DOHH2 (cell line): ENCODE results near the gene GPD2.

ENCODE experiments used
- H3F3A ChIP-seq: fragments of 200-600 bp; sonication (generic), shearing (Covaris generic); 2 replicates; pipeline ENCODE4 v1.6.0; 2016; ENCODE audit warnings: antibody characterized with exemption, mild to moderate bottlenecking; ENCODE audit not compliant: control insufficient read depth, insufficient read depth
- H3K27ac ChIP-seq: fragments of 200-600 bp; sonication (generic); 2 replicates; pipeline ENCODE4 v1.5.1; 2014; ENCODE audit warnings: low read depth, mild to moderate bottlenecking, low read length, moderate library complexity
- H3K27me3 ChIP-seq: fragments of 200-600 bp; sonication (generic); 2 replicates; pipeline ENCODE4 v1.6.1; 2014; ENCODE audit warnings: mild to moderate bottlenecking, low read length, mixed read lengths; ENCODE audit not compliant: control insufficient read depth
- H3K36me3 ChIP-seq: fragments of 200-600 bp; sonication (generic); 2 replicates; pipeline ENCODE4 v1.6.1; 2014; ENCODE audit warnings: mild to moderate bottlenecking, low read length, moderate library complexity, mixed read lengths; ENCODE audit not compliant: control insufficient read depth
- H3K4me1 ChIP-seq: fragments of 200-600 bp; sonication (generic); 2 replicates; pipeline ENCODE4 v1.6.1; 2014; ENCODE audit warnings: mild to moderate bottlenecking, low read length, mixed read lengths; ENCODE audit not compliant: control insufficient read depth
- H3K4me2 ChIP-seq: fragments of 200-600 bp; sonication (generic); 2 replicates; pipeline ENCODE4 v1.6.0; 2014; ENCODE audit warnings: mild to moderate bottlenecking, low read length, moderate library complexity
- H3K4me3 ChIP-seq: fragments of 200-600 bp; sonication (generic); 2 replicates; pipeline ENCODE4 v1.5.1; 2014; ENCODE audit warnings: mild to moderate bottlenecking, low read length, mixed read lengths
- H3K79me2 ChIP-seq: fragments of 200-600 bp; sonication (generic); 2 replicates; pipeline ENCODE4 v1.6.1; 2014; ENCODE audit warnings: mild to moderate bottlenecking, low read length, mixed read lengths; ENCODE audit not compliant: control insufficient read depth
- H3K9me2 ChIP-seq: fragments of 200-600 bp; sonication (generic); replicated peaks from 2 replicates; pipeline ENCODE4 v1.6.1; 2014; ENCODE audit warnings: mild to moderate bottlenecking, low read length, mixed read lengths; ENCODE audit not compliant: control insufficient read depth
- H3K9me3 ChIP-seq: fragments of 200-600 bp; sonication (generic); 2 replicates; pipeline ENCODE4 v1.6.1; 2014; ENCODE audit warnings: antibody characterized with exemption, low read length, mixed read lengths; ENCODE audit not compliant: control insufficient read depth, insufficient read depth
- H4K20me1 ChIP-seq: fragments of 200-600 bp; sonication (generic); 2 replicates; pipeline ENCODE4 v1.6.0; 2014; ENCODE audit warnings: low read depth, mild to moderate bottlenecking, antibody characterized with exemption, low read length, moderate library complexity; ENCODE audit not compliant: control insufficient read depth, insufficient read depth
- EZH2phosphoT487 ChIP-seq: fragments of 200-600 bp; sonication (generic); IDR thresholded peaks from 2 replicates; pipeline ENCODE4 v1.6.1; 2017; ENCODE audit warnings: borderline replicate concordance, mild to moderate bottlenecking, antibody characterized with exemption, low read length, moderate library complexity, mixed read lengths
- TF ChIP-seq, protein P1 (sequence below): fragments of 200-600 bp; sonication (generic); IDR thresholded peaks from one replicate; pipeline ENCODE4 v1.5.1; 2014; ENCODE audit warnings: antibody characterized with exemption, mild to moderate bottlenecking, low read depth, low read length; ENCODE audit not compliant: poor library complexity, severe bottlenecking

GPD2 gene

DNA sequence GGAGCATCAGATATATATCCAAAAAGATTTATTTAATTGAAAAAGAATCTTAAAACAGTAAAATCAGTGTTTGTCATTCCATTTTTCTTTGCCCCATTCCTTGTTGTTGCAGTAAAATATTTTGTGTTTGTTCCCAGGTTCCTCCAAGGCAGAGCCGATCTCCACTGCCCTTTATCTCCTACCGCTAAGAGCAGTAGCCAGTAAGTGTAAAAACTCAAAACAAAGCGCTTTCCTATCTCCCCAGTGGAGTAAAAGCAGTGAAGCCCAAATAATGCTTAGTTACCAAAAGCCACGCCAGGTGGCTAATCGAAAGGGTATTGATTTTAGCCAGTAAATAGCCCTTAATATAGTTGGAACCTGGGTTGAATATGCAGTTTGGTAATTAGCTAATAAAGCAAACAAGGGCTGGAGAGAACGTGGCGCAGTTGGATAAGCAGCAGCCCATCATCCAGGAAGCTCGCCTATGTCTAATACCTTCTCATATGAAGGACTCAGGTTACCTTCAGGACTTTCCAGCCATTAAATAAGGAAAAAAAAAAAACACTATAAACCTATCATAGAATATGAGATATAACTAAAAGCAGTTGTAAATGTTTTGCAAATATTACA is 12.4 kb upstream of the GPD2 start:
- Histone ChIP-seq H3K27me3 (no peaks in the 10 kb centered on the region), H3K4me1 (no peaks in the 10 kb centered on the region), H3K4me2 (no peak overlapping the region), H3K9me2 (no peaks in the 10 kb centered on the region), H3K9me3 (peaks cover 3% of the 10 kb centered on the region; the same call in 1 of the 2 replicates), H4K20me1 (no peaks in the 10 kb centered on the region), H3K36me3 (no peaks in the 10 kb centered on the region), H3F3A (no peaks in the 10 kb centered on the region), H3K27ac (no peak overlapping the region), H3K79me2 (no peaks in the 10 kb centered on the region), H3K4me3 (no peak overlapping the region)
- TF ChIP-seq EZH2phosphoT487 = no peak
- TF ChIP-seq, protein P1, sequence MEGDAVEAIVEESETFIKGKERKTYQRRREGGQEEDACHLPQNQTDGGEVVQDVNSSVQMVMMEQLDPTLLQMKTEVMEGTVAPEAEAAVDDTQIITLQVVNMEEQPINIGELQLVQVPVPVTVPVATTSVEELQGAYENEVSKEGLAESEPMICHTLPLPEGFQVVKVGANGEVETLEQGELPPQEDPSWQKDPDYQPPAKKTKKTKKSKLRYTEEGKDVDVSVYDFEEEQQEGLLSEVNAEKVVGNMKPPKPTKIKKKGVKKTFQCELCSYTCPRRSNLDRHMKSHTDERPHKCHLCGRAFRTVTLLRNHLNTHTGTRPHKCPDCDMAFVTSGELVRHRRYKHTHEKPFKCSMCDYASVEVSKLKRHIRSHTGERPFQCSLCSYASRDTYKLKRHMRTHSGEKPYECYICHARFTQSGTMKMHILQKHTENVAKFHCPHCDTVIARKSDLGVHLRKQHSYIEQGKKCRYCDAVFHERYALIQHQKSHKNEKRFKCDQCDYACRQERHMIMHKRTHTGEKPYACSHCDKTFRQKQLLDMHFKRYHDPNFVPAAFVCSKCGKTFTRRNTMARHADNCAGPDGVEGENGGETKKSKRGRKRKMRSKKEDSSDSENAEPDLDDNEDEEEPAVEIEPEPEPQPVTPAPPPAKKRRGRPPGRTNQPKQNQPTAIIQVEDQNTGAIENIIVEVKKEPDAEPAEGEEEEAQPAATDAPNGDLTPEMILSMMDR = no peak

DNA sequence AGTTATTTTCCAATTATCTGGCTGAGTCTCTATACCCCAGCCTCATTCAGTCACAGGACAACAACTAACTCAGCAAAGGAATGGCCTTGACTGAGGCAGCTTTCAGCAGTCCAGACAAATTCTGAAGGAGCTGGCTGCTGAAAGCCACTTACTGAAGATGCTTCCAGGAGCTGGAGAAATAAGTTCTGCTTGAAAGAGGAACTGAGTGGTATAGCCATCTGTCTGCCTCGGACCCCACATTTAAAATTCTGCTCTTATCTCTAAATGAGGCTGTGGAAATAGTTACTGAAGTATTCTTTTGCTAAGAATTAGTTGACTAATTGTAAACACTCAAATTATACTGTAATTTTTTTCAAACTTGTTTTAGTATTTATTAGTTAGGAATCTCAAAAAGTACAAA is 9.1 kb upstream of the GPD2 start:
- Histone ChIP-seq H3K4me1 (peaks cover 22% of the 10 kb centered on the region), H3K27me3 (no peaks in the 10 kb centered on the region), H3F3A (no peaks in the 10 kb centered on the region), H3K9me2 (no peaks in the 10 kb centered on the region), H3K36me3 (no peaks in the 10 kb centered on the region), H3K4me2 (no peak overlapping the region), H3K4me3 (no peak overlapping the region), H3K9me3 (no peaks in the 10 kb centered on the region), H4K20me1 (no peaks in the 10 kb centered on the region), H3K79me2 (no peaks in the 10 kb centered on the region), H3K27ac (no peak overlapping the region)
- TF ChIP-seq, protein P1 = no peak
- TF ChIP-seq EZH2phosphoT487 = no peak

DNA sequence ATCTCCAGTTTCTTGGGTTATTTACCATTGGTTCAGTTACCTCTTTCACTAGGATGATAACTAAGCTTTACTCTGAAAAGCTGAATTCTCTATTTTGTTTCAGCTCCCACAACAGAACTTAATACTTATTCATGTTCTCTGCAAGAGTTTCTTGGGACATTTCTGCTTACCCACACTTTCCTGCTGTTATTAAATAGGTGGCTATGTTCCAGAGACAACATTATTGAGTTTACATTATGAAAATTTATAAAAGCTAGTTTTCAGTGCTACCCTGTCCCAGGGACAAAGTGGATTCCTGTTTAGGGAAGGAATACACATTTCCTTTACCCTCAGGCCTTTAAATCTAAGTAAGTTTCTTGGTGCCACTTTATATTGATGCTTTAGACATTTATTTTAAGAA is 7.0 kb upstream of the GPD2 start:
- TF ChIP-seq EZH2phosphoT487 = no peak
- TF ChIP-seq, protein P1 = no peak
- Histone ChIP-seq H3K4me2 (no peak overlapping the region), H3K4me3 (no peak overlapping the region), H3K27ac (no peak overlapping the region), H3K27me3 (no peaks in the 10 kb centered on the region), H3K79me2 (no peaks in the 10 kb centered on the region), H3K36me3 (no peaks in the 10 kb centered on the region), H4K20me1 (no peaks in the 10 kb centered on the region), H3F3A (no peaks in the 10 kb centered on the region), H3K9me2 (no peaks in the 10 kb centered on the region), H3K4me1 (peaks cover 22% of the 10 kb centered on the region), H3K9me3 (no peaks in the 10 kb centered on the region)
